HUES48 (cell line): Measurements from ENCODE around the gene CDK5RAP2.

ENCODE experiments used
- H3K27ac ChIP-seq: one replicate; pipeline ENCODE4 v1.7.0; 2013; ENCODE audit warnings: low read depth, low read length, inconsistent platforms
- H3K27me3 ChIP-seq: 2 replicates; pipeline ENCODE4 v1.6.1; 2013; ENCODE audit warnings: mild to moderate bottlenecking, low read length; ENCODE audit not compliant: control insufficient read depth, insufficient read depth
- H3K36me3 ChIP-seq: 2 replicates; pipeline ENCODE4 v1.6.1; 2013; ENCODE audit warnings: low read length; ENCODE audit not compliant: control insufficient read depth, insufficient read depth
- H3K4me1 ChIP-seq: 2 replicates; pipeline ENCODE4 v1.6.1; 2013; ENCODE audit warnings: mild to moderate bottlenecking, low read length; ENCODE audit not compliant: control insufficient read depth, insufficient read depth
- H3K4me3 ChIP-seq: 2 replicates; pipeline ENCODE4 v1.5.1; 2013; ENCODE audit warnings: mild to moderate bottlenecking, low read depth, low read length
- H3K9ac ChIP-seq: 2 replicates; pipeline ENCODE4 v1.6.1; 2013; ENCODE audit warnings: mild to moderate bottlenecking, low read depth, low read length, moderate library complexity
- H3K9me3 ChIP-seq: 2 replicates; pipeline ENCODE4 v1.6.1; 2013; ENCODE audit warnings: low read length; ENCODE audit not compliant: control insufficient read depth, insufficient read depth

The CDK5RAP2 gene

DNA sequence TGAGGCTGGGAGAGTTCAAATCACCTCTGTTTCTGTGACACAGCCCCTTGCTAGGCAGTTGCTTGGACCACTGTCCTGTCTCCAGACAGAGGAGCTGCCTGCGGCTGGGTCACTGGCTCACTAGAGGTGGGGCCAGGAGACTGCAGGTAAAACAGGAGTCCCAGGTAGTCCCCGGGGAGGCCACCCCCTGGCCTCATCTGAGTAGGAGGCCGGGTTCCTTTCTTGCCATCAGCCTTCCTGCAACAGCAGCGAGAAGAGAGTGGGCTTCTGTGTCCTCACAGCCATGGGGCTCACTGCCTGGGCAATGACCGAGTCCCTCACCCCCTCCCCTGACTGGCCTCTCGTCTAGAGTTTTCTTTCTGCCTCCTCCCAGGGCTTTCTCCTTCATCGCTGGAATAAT, 197.5 kb downstream of the CDK5RAP2 start:
- H3K36me3 ChIP-seq = no peaks in the 10 kb centered on the region
- H3K27ac ChIP-seq = no peak overlapping the region
- H3K4me1 ChIP-seq = no peaks in the 10 kb centered on the region; the same call in 1 of the 2 replicates
- H3K27me3 ChIP-seq = no peaks in the 10 kb centered on the region
- no peak overlapping the region for H3K9ac ChIP-seq
- no peaks in the 10 kb centered on the region for H3K9me3 ChIP-seq
- no peak overlapping the region for H3K4me3 ChIP-seq

DNA sequence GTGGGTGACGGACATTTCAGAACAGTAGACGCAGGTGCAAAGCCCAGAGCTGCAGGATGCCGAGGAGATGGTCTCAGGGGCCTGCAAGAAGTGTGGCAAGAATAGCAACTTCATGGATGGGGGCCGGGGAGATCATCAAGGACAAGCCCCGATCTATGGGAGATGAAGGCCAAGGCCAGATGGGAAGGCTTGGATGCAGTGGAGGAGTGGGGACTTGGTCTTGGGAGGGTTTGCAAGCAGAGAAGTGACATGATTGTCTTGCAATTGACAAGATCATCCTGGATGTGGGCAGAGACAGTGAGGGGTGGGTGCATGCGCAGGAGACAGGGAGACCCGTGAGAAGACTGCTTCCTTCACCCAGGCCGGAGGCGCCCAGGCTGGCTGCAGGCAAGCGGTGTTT, 198.1 kb downstream of the CDK5RAP2 start:
- Histone ChIP-seq H3K9me3 (no peaks in the 10 kb centered on the region), H3K36me3 (no peaks in the 10 kb centered on the region), H3K4me1 (no peaks in the 10 kb centered on the region; the same call in 1 of the 2 replicates), H3K27ac (no peak overlapping the region), H3K9ac (no peak overlapping the region), H3K4me3 (no peak overlapping the region), H3K27me3 (no peaks in the 10 kb centered on the region)

DNA sequence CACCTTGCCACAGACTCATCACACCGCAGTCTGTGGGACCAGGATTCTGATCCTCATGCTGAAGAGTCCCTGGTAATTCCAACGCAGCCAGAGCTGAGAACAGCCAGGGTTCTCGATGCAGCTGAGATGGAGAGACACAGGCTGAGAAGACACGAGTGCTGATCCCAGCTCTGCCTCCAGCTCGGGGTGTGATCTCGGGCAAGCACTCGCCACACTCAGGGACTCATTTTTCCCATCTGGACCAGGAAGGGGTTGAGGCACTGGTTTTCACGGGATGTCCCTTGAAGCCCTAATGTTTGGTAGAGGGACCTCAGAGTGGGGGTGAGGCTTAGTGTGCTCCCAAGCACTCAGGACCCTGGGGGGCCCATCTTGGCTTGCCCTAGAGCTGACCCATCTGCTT, 200.4 kb downstream of the CDK5RAP2 start:
- Histone ChIP-seq H3K4me3 (no peak overlapping the region), H3K4me1 (no peaks in the 10 kb centered on the region; the same call in 1 of the 2 replicates), H3K27ac (no peak overlapping the region), H3K27me3 (no peaks in the 10 kb centered on the region), H3K9ac (no peak overlapping the region), H3K36me3 (no peaks in the 10 kb centered on the region), H3K9me3 (no peaks in the 10 kb centered on the region)

DNA sequence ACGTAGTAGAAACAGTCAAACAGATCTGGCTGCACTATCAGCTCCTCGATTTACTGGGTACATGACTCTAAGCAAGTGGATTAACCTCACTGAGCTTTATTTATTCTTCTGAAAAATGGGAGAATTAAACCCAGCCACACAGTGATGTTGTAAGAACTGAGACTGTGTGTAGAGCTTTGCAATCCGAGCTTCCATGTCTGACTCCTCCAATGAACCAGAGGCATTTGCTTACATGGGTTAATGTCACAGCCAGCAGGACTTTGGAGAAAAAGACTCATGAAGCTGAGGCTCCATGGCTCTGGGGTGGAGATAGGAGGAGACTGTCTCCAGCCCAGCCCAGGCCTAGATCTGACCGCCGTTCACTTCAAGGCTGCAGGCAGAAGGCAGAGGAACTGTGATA, 201.3 kb downstream of the CDK5RAP2 start:
- Histone ChIP-seq H3K27ac (no peak overlapping the region), H3K36me3 (no peaks in the 10 kb centered on the region), H3K27me3 (no peaks in the 10 kb centered on the region), H3K9me3 (no peaks in the 10 kb centered on the region), H3K4me1 (no peaks in the 10 kb centered on the region; the same call in 1 of the 2 replicates), H3K4me3 (no peak overlapping the region), H3K9ac (no peak overlapping the region)

DNA sequence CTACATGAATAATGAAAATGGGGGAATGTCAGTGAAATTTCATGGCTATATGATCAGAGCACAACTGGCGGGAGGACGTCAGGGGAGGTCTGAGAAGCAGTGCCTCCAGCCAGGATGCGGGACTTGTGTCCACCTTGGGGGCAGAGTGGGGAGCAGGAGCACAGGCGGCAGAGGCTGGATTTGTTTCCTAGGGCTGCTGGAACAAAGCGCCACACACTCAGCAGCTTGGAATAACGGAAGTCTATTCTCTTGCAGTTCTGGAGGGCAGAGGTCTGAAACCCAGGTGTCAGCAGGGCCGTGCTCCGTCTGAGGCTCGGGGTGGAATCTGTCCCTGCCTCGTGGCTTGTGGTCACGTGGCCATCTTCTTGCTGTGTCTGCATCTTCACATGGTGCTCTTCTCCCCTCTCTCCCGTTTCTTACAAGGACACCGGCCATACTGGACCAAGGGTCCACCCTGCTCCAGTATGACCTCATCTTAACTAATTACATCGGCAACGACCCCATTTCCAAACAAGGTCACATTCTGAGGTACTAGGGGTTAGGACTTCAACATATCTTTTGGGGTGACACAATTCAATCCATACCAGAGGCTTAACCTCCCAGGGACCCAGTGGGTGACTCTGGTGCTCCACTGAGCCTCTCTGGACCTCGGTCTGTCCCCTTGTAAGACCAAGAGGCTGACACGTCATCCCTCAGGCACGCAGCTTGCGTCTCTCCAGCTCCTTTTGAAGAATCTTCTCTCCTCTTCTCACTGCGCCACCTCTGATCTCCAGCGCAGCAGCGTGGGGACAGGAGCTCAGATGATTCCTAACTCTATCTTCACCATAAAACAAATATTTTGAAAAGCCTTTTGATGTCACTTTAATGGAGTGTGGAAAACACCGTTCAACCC, 202.5 kb downstream of the CDK5RAP2 start:
- H3K27ac ChIP-seq = no peak overlapping the region
- H3K27me3 ChIP-seq = no peaks in the 10 kb centered on the region
- H3K9me3 ChIP-seq = no peaks in the 10 kb centered on the region

DNA sequence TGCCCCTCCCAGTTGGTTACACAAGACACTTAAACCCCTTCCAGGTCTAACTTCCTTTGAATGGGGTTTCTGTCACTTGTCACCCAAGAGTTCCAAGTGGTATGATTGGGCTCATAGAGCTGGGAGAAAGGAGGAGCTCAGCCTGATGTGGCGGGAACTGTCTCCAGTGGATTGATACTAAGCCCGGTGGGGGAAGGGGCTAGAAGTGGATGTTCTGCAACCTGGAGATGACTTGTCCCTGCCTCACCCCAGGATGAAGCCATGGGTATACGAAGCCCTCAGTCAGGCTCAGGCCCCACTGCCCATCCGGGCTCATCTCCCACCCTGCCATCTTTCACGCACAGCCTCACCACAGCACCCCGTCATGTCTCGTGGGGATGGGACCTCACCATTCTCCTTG, 203.9 kb downstream of the CDK5RAP2 start:
- H3K27me3 ChIP-seq = no peaks in the 10 kb centered on the region

More for the DNA sequence above, 202.5 kb downstream of the CDK5RAP2 start:
- H3K4me3 ChIP-seq = no peak overlapping the region
- H3K36me3 ChIP-seq = no peaks in the 10 kb centered on the region
- no peak overlapping the region for H3K9ac ChIP-seq
- no peaks in the 10 kb centered on the region for H3K4me1 ChIP-seq

DNA sequence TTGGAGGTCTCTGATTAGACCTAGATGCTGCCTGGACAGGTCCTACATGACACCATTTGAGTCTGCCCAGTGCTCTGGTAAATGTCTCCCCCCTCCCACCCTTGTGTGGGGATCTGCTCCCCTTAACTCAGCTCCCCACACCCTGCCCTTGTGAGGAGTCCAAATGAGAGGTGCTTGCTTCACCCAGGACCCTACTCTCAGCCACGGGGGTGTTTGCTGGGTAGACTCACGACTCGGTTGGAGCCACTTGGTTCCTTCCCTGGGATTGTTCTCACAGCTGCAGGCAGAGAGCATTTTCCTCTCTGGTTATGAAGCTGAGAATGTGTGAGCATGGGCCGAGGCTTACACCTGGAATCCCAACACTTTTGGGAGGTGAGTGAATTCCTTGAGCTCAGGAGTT, 204.7 kb downstream of the CDK5RAP2 start:
- Histone ChIP-seq H3K27me3 (no peaks in the 10 kb centered on the region), H3K9ac (no peak overlapping the region), H3K9me3 (no peaks in the 10 kb centered on the region), H3K4me1 (no peaks in the 10 kb centered on the region), H3K4me3 (no peak overlapping the region), H3K36me3 (no peaks in the 10 kb centered on the region), H3K27ac (no peak overlapping the region)

More for the DNA sequence above, 203.9 kb downstream of the CDK5RAP2 start:
- H3K27ac ChIP-seq = no peak overlapping the region
- H3K9ac ChIP-seq = no peak overlapping the region
- H3K4me3 ChIP-seq = no peak overlapping the region
- H3K4me1 ChIP-seq = no peaks in the 10 kb centered on the region
- H3K9me3 ChIP-seq = no peaks in the 10 kb centered on the region
- H3K36me3 ChIP-seq = no peaks in the 10 kb centered on the region

DNA sequence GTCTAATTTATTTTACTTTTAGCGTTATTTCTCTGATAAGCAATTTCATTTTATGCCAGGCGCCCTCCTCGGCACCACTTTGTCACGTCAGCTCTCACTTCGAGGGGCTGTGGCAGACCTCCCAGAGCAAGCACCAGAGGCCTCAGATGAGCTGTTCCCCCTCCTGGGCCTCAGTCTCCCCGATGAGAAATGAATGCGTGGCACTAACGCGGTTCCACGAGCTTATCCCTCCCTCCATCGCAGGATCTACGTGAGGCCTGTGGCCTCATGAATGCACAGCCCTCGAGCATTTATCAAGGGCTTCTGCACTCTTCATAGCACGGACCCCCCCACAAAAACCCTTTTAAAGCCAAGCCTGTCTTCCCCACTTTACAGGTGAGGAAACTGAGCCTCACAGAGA, 205.2 kb downstream of the CDK5RAP2 start:
- no peaks in the 10 kb centered on the region for H3K4me1 ChIP-seq
- H3K36me3 ChIP-seq = no peaks in the 10 kb centered on the region
- H3K9ac ChIP-seq = no peak overlapping the region
- H3K27me3 ChIP-seq = no peaks in the 10 kb centered on the region
- H3K9me3 ChIP-seq = no peaks in the 10 kb centered on the region
- no peak overlapping the region for H3K4me3 ChIP-seq
- no peak overlapping the region for H3K27ac ChIP-seq

DNA sequence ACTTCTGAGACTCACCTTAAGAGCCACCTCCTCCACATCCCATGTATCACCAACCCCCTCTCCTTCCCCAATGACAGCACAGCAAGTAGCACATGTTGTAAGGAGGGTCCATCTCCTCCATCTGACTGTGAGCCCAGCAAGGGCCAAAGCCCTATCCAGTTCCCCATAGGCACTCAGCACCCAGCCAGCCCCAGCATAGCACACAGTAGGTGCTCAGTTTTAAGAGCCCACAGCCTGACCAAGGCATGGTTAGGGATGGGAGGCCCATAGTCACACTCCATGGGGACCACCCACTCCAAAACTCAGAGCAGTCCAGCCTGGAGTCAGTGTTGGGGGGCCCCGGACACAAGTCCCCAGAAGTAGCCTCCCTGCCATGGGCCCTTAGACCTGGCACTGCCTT, 205.7 kb downstream of the CDK5RAP2 start:
- H3K27me3 ChIP-seq = no peaks in the 10 kb centered on the region
- H3K4me1 ChIP-seq = no peaks in the 10 kb centered on the region
- H3K9me3 ChIP-seq = no peaks in the 10 kb centered on the region
- no peak overlapping the region for H3K27ac ChIP-seq
- H3K9ac ChIP-seq = no peak overlapping the region
- H3K4me3 ChIP-seq = no peak overlapping the region
- H3K36me3 ChIP-seq = no peaks in the 10 kb centered on the region

DNA sequence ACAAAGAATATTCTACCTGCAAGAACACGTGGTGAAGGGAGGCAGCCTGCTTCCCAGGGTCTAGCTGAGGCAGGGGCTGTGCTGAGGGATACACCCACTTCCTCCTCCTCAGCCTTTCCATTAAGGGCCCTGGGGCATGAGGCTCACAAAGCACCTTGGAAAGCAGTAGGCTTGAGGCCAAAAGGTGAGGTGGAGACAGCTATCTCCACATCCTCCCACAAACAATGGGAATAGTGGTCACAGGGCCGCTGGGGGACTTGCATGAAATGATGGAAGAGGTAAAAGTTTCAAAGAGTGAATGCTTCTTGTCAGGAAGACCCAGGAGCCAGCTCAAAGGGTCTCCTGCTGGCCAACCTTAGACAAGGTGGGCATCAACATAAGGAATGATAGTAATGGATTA, 207.9 kb downstream of the CDK5RAP2 start:
- Histone ChIP-seq H3K9me3 (no peaks in the 10 kb centered on the region), H3K27me3 (no peaks in the 10 kb centered on the region), H3K36me3 (no peaks in the 10 kb centered on the region), H3K4me1 (no peaks in the 10 kb centered on the region), H3K4me3 (no peak overlapping the region), H3K27ac (no peak overlapping the region), H3K9ac (no peak overlapping the region)

DNA sequence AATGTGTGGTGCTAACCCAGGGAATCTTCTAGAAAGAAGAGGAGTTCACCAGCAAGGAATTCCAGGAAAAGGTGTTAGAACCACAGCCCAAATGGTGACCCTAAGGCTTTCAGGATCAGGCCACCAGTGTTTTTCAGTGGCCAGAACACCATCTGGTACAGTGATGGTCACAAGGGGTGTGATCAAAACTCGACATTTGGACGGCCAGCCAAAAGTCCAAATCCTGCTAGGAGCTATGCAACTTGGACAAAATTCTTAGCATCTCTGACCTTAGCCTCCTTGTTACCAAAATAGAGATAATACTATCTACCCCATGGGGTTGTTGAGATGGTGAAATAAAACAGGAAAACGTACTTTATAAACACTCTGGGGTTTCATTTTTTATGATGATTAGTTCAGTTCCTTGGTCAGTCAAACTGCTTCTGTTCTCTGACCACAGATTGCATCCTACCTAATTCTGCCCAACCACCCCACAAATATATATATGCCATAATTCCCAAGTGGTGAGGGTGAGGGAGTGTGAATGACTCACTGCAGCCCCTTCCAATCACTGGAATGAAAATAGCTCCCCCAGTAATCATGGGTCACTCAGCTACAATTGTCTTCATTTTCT, 210.3 kb downstream of the CDK5RAP2 start:
- no peaks in the 10 kb centered on the region for H3K36me3 ChIP-seq
- H3K4me1 ChIP-seq = peaks cover 10% of the 10 kb centered on the region
- no peak overlapping the region for H3K4me3 ChIP-seq
- H3K9me3 ChIP-seq = no peaks in the 10 kb centered on the region
- H3K27ac ChIP-seq = no peak overlapping the region
- no peak overlapping the region for H3K9ac ChIP-seq
- no peaks in the 10 kb centered on the region for H3K27me3 ChIP-seq
